Muscle of back (tissue), 10 donors: ENCODE data around the gene RAB5B. TPM values are rescaled to one million over a fixed set of nuclear protein-coding genes. Genes with fewer than 3 reads are reported as not detected.

Experiments used
- polyA plus RNA-seq, 10 donors: library from polyadenylated mRNA; unstranded; fragments of 120-200 nt; gene quantifications; one replicate each; pipeline ENCODE4 v1.2.1, GENCODE V29; 2013; ENCODE audit not compliant: insufficient read length in 10 of 10

Gene RAB5B
- polyA plus RNA-seq, 10 donors: 99.4 to 141 (median 121) TPM

Other genes with a start within 250 kb of the RAB5B start
- gene CD63, start 245.1 kb upstream of the RAB5B start, polyA plus RNA-seq: 100 to 1,000 TPM; 694 to 894 (median 792) TPM
- gene GDF11, start 231.0 kb upstream of the RAB5B start, polyA plus RNA-seq: 10 to 100 TPM; 11.0 to 13.9 (median 12.5) TPM
- 10 to 100 TPM; 62.5 to 85.4 (median 74.6) TPM for gene SARNP, start 156.4 kb upstream of the RAB5B start, polyA plus RNA-seq
- gene ORMDL2, start 156.0 kb upstream of the RAB5B start, polyA plus RNA-seq: 10 to 100 TPM; 12.1 to 19.4 (median 16.7) TPM
- gene DNAJC14, start 144.5 kb upstream of the RAB5B start, polyA plus RNA-seq: 10 to 100 TPM; 20.1 to 26.6 (median 22.8) TPM
- gene MMP19, start 131.1 kb upstream of the RAB5B start, polyA plus RNA-seq: 1 to 10 TPM; 1.9 to 4.9 (median 3.4) TPM
- gene PYM1, start 46.2 kb upstream of the RAB5B start, polyA plus RNA-seq: 10 to 100 TPM; 18.2 to 28.2 (median 21.2) TPM
- 10 to 100 TPM; 12.8 to 49.9 (median 22.0) TPM for gene DGKA, start 42.9 kb upstream of the RAB5B start, polyA plus RNA-seq
- gene PMEL, start 8.0 kb upstream of the RAB5B start, polyA plus RNA-seq: 10 to 100 TPM in 2 of 10 donors, 1 to 10 TPM in 5, under 1 TPM in 3; 0.71 to 38.1 (median 1.4) TPM
- 10 to 100 TPM; 21.0 to 42.1 (median 28.6) TPM for gene CDK2, start 7.2 kb upstream of the RAB5B start, polyA plus RNA-seq
- gene SUOX, start 23.2 kb downstream of the RAB5B start, polyA plus RNA-seq: 10 to 100 TPM; 11.8 to 16.9 (median 12.9) TPM
- 10 to 100 TPM in 1 of 10 donors, 1 to 10 TPM in 9; 5.5 to 11.3 (median 7.8) TPM for gene IKZF4, start 47.0 kb downstream of the RAB5B start, polyA plus RNA-seq
- gene RPS26, start 67.8 kb downstream of the RAB5B start, polyA plus RNA-seq: 100 to 1,000 TPM in 8 of 10 donors, 10 to 100 TPM in 2; 79.8 to 679 (median 311) TPM
- 100 to 1,000 TPM in 9 of 10 donors, 10 to 100 TPM in 1; 83.9 to 228 (median 151) TPM for gene ERBB3, start 106.1 kb downstream of the RAB5B start, polyA plus RNA-seq
- gene PA2G4, start 130.5 kb downstream of the RAB5B start, polyA plus RNA-seq: 100 to 1,000 TPM in 8 of 10 donors, 10 to 100 TPM in 2; 93.0 to 121 (median 109) TPM
- 1,000 to 10,000 TPM; 4,692 to 6,543 (median 5,537) TPM for gene RPL41, start 142.6 kb downstream of the RAB5B start, polyA plus RNA-seq
- gene ZC3H10, start 144.2 kb downstream of the RAB5B start, polyA plus RNA-seq: 1 to 10 TPM; 3.4 to 6.3 (median 4.6) TPM
- 10 to 100 TPM; 64.1 to 91.1 (median 79.6) TPM for gene ESYT1, start 154.2 kb downstream of the RAB5B start, polyA plus RNA-seq
- gene MYL6B, start 178.5 kb downstream of the RAB5B start, polyA plus RNA-seq: 100 to 1,000 TPM; 502 to 996 (median 790) TPM
- 1,000 to 10,000 TPM; 1,255 to 1,671 (median 1,389) TPM for gene MYL6, start 184.3 kb downstream of the RAB5B start, polyA plus RNA-seq
- gene SMARCC2, start 215.4 kb downstream of the RAB5B start, polyA plus RNA-seq: 10 to 100 TPM; 49.9 to 75.2 (median 61.1) TPM
- 10 to 100 TPM; 31.6 to 52.0 (median 41.4) TPM for gene RNF41, start 247.8 kb downstream of the RAB5B start, polyA plus RNA-seq